Activated naive CD8-positive, alpha-beta T cell treated with anti-CD3 and anti-CD28 coated beads, Interleukin-2, amount 50 U/mL, for 16 hours (primary cell): ENCODE data around the gene OR8B4.
"Not testable (repeated sequence)": the region's sequence is repeated elsewhere in the genome, so short reads cannot be mapped to it uniquely, and the experiment has no call there.

Experiments
- DNase-seq: peaks from one replicate; pipeline ENCODE4 v3.0.0-alpha.2; 2020; ENCODE audit warnings: low read depth, low spot score

Gene OR8B4

GRCh38 chr11:124424384-124424921 is at the start of gene OR8B4:
TSS of gene OR8B4 (minus strand) at chr11:124424871. CDS start at chr11:124424871, 0 bp downstream.
- no peak for DNase-seq

- DNase-seq: no peak
Observed at GRCh38 chr11:124474079-124474478, 49.4 kb upstream of the OR8B4 start.

DNA sequence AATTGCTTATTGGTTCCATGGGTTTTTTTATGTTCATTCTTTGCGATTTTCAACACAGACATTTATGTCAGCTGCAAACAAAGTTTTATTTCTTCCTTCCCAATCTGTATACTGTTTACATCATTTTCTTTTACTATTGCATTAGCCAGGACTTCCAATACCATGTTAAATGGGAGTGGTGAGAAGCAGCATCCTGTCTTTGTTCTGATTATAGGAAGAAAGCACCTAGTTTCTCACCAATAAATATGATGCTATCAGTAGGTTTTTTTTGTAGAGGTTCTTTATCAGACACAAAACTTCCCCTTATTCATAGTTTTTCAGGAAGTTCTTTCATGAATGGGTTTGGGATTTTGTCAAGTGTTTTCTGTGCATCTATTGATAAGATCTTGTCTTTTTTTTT is 48.8 kb upstream of the OR8B4 start:
- DNase-seq: no peak

- no peak for DNase-seq
Observed at GRCh38 chr11:124470561-124471227, 46.0 kb upstream of the OR8B4 start.

- no peak for DNase-seq
Observed at GRCh38 chr11:124467381-124467927, 42.8 kb upstream of the OR8B4 start.

- DNase-seq: no peak
Observed at GRCh38 chr11:124465368-124465767, 40.7 kb upstream of the OR8B4 start.

GRCh38 chr11:124463990-124464389 is 39.3 kb upstream of the OR8B4 start:
- no peak for DNase-seq

DNA sequence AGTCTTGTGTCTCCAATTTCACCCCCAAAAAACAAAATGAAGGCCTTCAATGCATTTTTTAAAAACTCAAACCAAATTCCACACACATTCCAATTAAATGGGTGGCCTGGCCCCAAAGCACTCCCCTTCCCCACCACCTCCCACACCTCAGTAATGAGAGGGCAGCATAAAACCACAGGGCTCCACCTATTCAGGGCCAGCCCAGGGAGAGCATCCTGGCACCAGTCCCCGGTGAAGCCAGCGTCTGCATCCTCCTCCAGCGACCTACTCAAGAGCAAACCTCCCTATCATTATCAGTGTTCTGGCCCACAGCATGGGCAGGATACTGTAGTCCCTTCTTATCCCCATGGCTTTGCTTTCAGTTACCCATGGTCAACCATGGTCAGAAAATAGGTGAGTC is 38.7 kb upstream of the OR8B4 start:
- no peak for DNase-seq

DNA sequence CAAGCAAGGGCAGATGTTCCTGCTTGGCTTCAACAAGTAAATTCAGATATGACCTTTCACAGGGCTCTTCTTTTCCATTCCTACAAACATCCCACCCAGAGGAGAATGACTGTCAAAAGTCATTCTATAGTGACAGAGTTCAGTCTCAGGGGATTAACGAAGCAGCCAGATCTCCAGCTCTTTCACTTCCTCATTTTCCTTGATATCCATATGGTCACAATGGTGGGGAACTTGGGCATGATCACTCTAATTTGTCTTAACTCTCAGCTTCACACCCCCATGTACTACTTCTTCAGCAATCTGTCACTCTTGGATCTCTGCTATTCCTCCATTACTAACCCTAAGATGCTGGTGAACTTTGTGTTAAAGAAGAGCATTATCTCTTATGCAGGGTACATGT is 35.8 kb upstream of the OR8B4 start:
- DNase-seq: no peak

DNA sequence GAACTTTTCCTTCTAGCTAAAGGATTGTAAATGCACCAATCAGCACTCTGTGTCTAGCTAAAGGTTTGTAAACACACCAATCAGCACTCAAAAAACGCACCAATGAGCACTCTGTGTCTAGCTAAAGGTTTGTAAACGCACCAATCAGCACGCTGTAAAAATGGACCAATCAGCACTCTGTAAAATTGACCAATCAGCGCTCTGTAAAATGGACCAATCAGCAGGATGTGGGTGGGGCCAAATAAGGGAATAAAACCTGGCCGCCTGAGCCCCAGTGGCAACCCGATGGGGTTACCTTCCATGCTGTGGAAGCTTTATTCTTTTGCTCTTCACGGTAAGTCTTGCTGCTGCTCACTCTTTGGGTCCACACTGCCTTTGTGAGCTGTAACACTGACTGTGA is 34.7 kb upstream of the OR8B4 start:
- DNase-seq: not testable (repeated sequence)

DNA sequence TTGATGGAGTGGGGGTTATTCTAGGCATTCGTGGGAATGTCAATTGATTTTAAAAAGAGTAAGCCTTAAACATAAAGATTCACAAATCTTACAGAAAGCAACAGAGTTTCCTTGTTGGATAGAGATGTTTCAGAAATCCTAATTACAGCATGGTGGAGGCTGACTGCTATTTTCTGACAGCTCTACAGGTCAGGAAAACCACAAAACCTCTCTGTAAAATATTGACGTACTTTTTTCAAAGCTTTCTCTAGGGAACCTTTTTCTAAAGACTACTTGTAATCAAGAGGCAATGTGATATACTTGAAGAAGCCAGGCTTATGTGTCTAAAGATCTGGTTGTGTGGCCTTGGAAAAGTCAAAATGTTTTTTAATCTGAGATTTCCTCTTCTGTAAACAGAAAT is 29.9 kb upstream of the OR8B4 start:
- DNase-seq: no peak

DNA sequence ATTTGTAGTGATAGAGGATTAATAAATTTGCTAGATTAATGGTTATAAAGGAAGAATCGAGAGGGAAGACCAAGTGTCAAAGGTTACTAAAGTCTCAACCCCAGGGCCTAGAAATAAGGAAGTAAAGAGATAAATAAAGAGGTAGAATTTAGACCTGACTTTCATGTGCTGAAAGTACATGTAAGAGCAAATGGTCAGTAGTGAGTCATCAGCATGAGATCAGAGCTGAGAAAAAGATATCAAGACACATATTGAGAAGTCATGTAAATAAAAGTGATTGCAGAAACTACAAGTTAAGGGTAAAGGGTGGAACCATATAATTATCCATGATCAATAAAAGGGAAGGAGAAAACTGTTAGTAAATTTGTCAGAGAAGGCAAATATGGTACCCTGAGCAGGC is 22.2 kb upstream of the OR8B4 start:
- DNase-seq: no peak

DNA sequence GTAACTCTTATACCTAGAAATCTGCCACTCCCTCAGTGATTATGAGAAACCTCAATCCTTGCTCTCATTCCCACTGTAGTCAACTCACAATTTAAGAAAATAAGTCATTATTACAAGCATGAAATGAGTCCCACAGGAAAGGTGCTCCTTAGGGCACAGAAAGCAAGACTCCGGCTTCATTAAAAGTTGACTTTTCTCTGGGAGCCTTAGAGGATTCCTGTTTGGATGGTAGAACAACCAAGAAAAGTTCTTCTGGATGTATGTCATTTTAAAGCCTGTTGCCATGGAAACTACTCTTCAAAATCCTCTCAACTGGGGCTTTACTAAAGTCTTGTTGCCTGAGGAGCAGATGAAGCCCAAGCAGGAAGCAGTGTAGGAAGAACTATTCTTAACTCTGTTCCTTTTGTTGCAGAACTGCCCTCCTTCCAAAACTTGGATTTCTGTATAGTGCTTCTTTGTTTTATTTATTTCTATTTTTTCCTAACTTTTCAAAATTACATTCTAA is 21.0 kb upstream of the OR8B4 start, which contains the start of gene OR8B8:
OR8B8 (minus strand) TSS at position 51 of the 505 bp plus-strand sequence. CDS start 4,611 bp downstream, outside the sequence.
- no peak for DNase-seq

DNA sequence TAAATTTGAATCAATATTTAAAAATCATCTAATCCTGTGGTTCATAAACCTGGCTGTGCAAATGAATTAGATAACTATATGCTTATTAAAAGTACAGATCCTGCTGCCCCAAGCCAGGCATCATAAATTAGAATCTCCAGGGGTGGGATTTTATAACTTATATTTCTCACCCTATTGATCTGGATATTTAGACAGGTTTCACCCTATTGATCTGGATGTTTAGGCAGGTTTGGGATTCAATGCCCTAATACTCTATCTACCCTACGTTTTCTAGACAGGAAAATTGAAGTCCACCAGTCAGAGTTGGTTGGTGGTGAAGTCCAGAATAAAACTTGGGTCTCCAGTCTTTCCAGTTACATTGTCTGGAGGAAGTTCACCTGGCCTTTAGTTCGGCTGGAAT is 18.2 kb upstream of the OR8B4 start:
- no peak for DNase-seq

DNA sequence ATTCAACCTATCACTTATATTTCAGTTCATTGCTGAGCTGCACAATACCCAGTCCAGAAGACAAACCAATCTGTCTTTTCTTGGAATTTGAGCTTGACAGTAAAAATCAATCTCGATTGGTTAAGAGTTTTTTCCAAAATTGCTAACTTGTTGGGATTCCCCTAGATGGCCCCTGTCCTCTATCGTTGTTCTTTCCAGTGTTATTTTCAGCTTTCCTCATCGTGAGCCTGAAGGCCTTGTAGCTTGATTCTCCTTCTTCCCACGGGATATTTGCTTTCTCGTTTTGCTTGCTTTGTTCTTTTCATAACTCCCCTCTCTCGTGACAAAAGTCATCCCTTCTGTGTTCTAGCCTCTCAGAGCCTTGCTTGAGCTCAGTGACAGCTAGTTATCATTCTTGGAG is 17.8 kb upstream of the OR8B4 start:
- no peak for DNase-seq

DNA sequence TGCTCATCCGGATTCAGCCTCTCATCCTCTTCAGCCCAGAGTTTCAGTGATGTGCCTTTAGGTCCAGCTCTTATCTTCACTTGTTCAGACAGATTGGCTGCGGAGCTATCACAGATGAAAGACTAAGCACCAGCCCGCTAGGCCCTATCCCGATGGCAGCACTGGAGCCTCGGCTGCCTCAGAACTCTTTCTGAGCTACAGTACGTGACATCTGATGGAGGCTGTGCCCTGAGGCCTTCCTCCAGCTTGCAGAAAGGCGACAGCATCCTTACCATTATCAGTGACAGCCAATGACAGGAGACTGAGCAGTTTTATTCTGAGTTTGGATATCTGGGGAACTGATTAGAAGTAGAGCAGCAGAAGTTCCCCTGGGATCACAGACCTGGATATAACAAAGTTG is 16.8 kb upstream of the OR8B4 start:
- no peak for DNase-seq

GRCh38 chr11:124441081-124441480 is 16.4 kb upstream of the OR8B4 start:
- DNase-seq: no peak

DNA sequence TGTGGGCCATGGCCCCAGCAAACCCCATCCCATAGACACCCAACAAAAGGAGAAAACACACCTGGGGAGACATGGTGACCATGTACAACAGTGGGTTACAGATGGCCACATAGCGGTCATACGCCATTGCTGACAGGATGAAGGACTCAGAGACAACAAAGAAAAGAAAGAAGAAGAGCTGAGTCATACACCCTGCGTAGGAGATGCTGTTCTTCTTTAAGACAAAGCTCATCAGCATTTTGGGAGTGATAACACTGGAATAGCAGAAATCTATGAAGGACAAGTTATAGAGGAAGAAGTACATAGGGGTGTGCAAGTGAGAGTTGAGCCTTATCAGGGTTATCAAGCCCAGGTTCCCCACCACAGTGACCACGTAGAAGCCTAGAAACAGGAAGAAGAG is 15.9 kb upstream of the OR8B4 start:
- no peak for DNase-seq

- no peak for DNase-seq
Observed at GRCh38 chr11:124434699-124435098, 10.0 kb upstream of the OR8B4 start.

GRCh38 chr11:124429599-124429998 is 4.9 kb upstream of the OR8B4 start:
- no peak for DNase-seq

GRCh38 chr11:124421043-124421442 is 3.6 kb downstream of the OR8B4 start:
- DNase-seq: no peak

DNA sequence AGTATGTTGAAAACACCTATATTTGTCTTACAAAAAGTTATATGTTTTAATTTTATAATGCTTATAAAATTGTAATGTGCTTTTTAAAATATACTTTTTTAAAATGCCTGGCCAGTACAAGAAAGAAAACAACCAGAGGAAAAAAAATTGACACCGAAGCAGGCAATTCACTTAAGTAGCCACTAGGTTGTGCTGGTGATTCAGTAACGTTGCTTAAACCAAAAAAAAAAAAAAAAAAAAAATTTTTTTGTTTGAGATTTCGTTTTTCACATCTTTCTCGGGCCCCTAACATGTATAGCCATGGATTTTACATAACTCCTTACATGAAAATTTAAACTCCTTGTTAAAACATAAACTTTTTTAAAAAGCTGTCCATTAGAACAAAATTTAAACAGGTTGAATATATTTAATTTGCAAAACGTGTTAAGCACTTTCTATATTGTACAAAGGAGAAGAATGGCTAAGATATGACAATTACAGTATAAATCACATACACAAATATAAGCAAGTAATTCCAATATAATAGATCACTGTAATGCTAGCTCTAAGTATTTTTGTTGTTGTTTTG is 9.2 kb downstream of the OR8B4 start:
- DNase-seq: no peak

GRCh38 chr11:124409906-124410305 is 14.8 kb downstream of the OR8B4 start:
- no peak for DNase-seq
